BLaER1 (cell line): ENCODE measurements around the gene TMEM131L.

Source experiments
- H3K27ac ChIP-seq: shearing (Covaris generic); formaldehyde crosslinking; 2 replicates; pipeline ENCODE4 v1.8.1; 2022
- H3K27me3 ChIP-seq: shearing (Covaris generic); formaldehyde crosslinking; 2 replicates; pipeline ENCODE4 v1.8.1; 2022
- H3K36me3 ChIP-seq: shearing (Covaris generic); formaldehyde crosslinking; 2 replicates; pipeline ENCODE4 v1.8.1; 2022
- H3K4me1 ChIP-seq: shearing (Covaris generic); formaldehyde crosslinking; 2 replicates; pipeline ENCODE4 v1.8.1; 2022
- H3K4me2 ChIP-seq: shearing (Covaris generic); formaldehyde crosslinking; 2 replicates; pipeline ENCODE4 v1.8.1; 2022
- H3K4me3 ChIP-seq: shearing (Covaris generic); formaldehyde crosslinking; 2 replicates; pipeline ENCODE4 v1.8.1; 2022
- H3K9ac ChIP-seq: shearing (Covaris generic); formaldehyde crosslinking; 2 replicates; pipeline ENCODE4 v1.8.1; 2022
- H3K9me3 ChIP-seq: shearing (Covaris generic); formaldehyde crosslinking; 2 replicates; pipeline ENCODE4 v1.8.1; 2022
- H4K20me1 ChIP-seq: shearing (Covaris generic); formaldehyde crosslinking; 2 replicates; pipeline ENCODE4 v1.8.1; 2022
- Cebpa-rat ChIP-seq: shearing (Covaris generic); IDR thresholded peaks from 2 replicates; pipeline ENCODE4 v1.8.1; 2022

The TMEM131L gene

GRCh38 chr4:153534792-153535629, 68.9 kb downstream of the TMEM131L start:
- Histone ChIP-seq H3K4me1 (peaks cover 90% of the 10 kb centered on the region), H3K4me3 (no peak overlapping the region), H3K4me2 (peak overlapping the region; percentile 6; the same call in 1 of the 2 replicates), H3K27ac (no peak overlapping the region), H3K9me3 (no peaks in the 10 kb centered on the region), H3K27me3 (no peaks in the 10 kb centered on the region), H3K9ac (no peak overlapping the region), H3K36me3 (peaks cover 88% of the 10 kb centered on the region), H4K20me1 (peaks cover 100% of the 10 kb centered on the region)
- TF ChIP-seq Cebpa-rat, result no peak

DNA sequence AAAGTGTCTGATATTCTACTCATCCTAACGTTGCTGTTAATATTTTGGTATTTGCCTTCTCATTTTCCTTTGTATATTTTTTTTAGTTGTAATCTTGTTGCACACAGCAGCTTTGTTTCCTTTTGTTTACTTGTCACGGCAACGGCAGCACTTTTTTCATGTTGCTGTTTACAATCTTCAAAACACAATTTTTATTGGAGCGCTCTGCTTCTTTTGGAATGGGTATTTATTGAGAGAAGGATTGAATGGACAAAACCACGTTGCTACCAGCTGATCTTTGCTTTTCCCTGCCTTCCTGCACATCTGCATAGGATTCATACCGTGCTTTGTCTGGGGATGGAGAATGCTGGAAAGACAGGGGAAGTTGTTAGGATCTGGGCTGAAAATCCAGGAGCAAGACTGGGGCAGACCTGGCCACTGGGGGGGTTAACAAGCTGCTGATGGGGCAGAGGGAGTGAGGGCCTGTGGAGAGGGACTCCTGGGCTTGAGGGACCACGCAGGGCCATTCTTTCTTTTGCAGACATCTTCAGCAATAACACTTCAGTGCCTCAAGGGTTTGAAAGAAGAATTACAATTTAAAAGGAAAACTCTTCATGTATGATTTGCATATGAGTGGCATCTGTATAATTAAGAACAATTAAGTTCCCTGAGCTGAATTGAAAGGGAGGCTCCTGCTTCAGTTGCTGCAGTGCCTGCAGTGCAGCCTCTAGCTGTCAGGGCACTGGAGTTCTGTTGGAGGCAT, 69.8 kb downstream of the TMEM131L start:
- Histone ChIP-seq H3K4me1 (peaks cover 90% of the 10 kb centered on the region), H3K27ac (no peak overlapping the region), H3K9ac (no peak overlapping the region), H3K9me3 (no peaks in the 10 kb centered on the region), H3K4me3 (no peak overlapping the region), H3K36me3 (peaks cover 92% of the 10 kb centered on the region), H4K20me1 (peaks cover 100% of the 10 kb centered on the region), H3K27me3 (no peaks in the 10 kb centered on the region), H3K4me2 (peak overlapping the region; percentile 24; the same call in 1 of the 2 replicates)
- no peak for TF ChIP-seq Cebpa-rat

DNA sequence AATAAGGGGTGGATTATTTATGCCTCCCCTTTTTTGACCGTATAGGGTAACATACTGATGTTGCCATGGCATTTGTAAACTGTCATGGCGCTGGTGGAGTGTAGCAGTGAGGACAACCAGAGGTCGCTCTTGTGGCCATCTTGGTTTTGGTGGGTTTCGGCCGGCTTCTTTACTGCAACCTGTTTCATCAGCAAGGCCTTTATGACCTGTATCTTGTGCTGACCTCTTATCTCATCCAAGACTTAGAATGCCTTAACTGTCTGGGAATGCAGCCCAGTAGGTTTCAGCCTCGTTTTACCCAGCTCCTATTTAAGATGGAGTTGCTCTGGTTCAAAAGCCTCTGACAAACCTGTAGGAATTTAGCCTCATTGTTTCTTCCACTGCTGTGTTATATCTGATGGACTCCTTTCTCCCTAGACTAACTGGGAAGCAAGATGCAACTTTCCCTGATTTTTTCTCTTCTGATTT, 71.4 kb downstream of the TMEM131L start:
- Histone ChIP-seq H3K9me3 (no peaks in the 10 kb centered on the region), H3K4me3 (no peak overlapping the region), H3K9ac (no peak overlapping the region), H4K20me1 (peaks cover 100% of the 10 kb centered on the region), H3K27ac (no peak overlapping the region), H3K36me3 (peaks cover 95% of the 10 kb centered on the region), H3K27me3 (no peaks in the 10 kb centered on the region), H3K4me2 (peak overlapping the region; percentile 28), H3K4me1 (peaks cover 90% of the 10 kb centered on the region)
- TF ChIP-seq Cebpa-rat, result no peak

DNA sequence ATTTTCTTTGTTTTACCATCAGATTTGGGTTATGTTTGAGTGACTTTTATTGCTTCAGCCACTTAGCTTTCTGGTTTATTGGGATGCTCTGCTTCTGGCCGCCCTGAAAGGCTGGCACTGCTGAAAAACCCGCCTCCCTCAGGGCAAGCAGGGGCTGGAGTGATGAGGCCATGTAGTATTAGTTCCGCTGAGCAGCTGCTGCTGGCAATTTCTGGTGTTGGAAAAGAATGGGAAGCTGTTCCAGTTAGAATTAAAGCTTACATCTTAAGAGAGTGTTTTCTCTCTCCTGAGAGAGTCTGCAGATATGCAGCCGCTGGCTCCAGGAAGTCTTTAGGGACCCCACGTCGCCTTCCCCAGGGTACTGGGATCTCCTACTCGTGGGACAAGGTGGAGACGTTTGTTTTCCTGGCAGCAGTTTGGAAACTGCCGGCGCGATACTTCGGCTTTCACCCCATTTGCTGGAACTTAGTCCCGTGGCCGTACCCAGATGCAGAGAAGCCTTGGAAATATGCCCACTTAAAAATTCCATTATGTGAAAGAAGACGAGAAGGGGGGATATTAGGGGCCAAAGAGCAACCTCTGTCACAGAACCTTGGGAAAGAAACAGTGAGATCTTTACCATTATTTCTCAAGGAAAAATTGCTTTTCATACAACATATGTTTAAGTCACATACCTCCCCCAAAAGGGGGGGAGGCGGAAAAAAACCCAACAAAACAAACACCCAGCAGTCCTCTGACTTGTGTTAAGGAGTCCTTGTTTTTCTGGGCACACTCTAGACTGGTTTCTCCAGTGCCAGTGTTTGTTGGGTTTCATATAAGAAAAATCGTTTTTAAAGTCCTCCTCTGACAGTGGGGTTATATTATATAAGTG, 72.6 kb downstream of the TMEM131L start:
- Histone ChIP-seq H3K27ac (no peak overlapping the region), H3K27me3 (no peaks in the 10 kb centered on the region), H3K4me2 (peak overlapping the region; percentile 28), H3K9ac (no peak overlapping the region), H3K4me1 (peaks cover 91% of the 10 kb centered on the region), H3K4me3 (no peak overlapping the region), H3K36me3 (peaks cover 96% of the 10 kb centered on the region), H3K9me3 (no peaks in the 10 kb centered on the region), H4K20me1 (peaks cover 100% of the 10 kb centered on the region)
- TF ChIP-seq Cebpa-rat, result no peak

- Histone ChIP-seq H3K4me1 (peaks cover 98% of the 10 kb centered on the region), H3K4me2 (peak overlapping the region; percentile 28; the same call in 1 of the 2 replicates), H3K27ac (no peak overlapping the region), H3K36me3 (peaks cover 99% of the 10 kb centered on the region), H3K9me3 (no peaks in the 10 kb centered on the region), H4K20me1 (peaks cover 100% of the 10 kb centered on the region), H3K9ac (no peak overlapping the region), H3K4me3 (no peak overlapping the region), H3K27me3 (no peaks in the 10 kb centered on the region)
- no peak for TF ChIP-seq Cebpa-rat
These were observed 73.3 kb downstream of the TMEM131L start for GRCh38 chr4:153539422-153539821.

GRCh38 chr4:153541456-153542096, 75.4 kb downstream of the TMEM131L start:
- Histone ChIP-seq H3K36me3 (peaks cover 99% of the 10 kb centered on the region), H4K20me1 (peaks cover 100% of the 10 kb centered on the region), H3K27me3 (no peaks in the 10 kb centered on the region), H3K9me3 (no peaks in the 10 kb centered on the region), H3K4me1 (peaks cover 95% of the 10 kb centered on the region), H3K9ac (no peak overlapping the region), H3K27ac (no peak overlapping the region), H3K4me2 (peak overlapping the region; percentile 36), H3K4me3 (no peak overlapping the region)
- TF ChIP-seq Cebpa-rat, result no peak

GRCh38 chr4:153542131-153542530, 76.0 kb downstream of the TMEM131L start:
- no peaks in the 10 kb centered on the region for H3K9me3 ChIP-seq
- H3K4me3 ChIP-seq, result no peak overlapping the region
- TF ChIP-seq Cebpa-rat, result no peak
- H3K36me3 ChIP-seq, result peaks cover 97% of the 10 kb centered on the region
- peaks cover 100% of the 10 kb centered on the region for H4K20me1 ChIP-seq
- H3K4me2 ChIP-seq, result peak overlapping the region; percentile 36; the same call in 1 of the 2 replicates
- peaks cover 91% of the 10 kb centered on the region for H3K4me1 ChIP-seq
- no peak overlapping the region for H3K9ac ChIP-seq
- no peak overlapping the region for H3K27ac ChIP-seq
- no peaks in the 10 kb centered on the region for H3K27me3 ChIP-seq

DNA sequence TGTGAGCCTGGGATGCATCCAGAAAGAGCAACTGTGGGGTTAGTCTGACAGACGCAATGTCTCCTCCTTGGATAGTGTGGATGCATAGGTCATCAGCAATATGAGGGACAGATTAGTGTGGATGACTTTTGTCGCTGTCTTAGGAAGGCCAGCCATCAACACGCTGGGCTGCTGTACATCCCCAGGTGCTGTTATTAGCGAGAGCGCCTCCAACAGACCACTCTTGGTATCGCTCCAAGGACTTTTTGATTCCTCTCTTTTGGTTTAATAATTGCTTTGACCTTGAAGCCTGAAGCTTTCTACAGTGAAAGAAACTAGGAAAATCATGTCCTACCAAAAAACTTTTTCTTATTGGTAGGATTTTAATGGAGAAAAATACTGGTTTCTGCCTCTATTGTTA, 76.7 kb downstream of the TMEM131L start:
- H4K20me1 ChIP-seq, result peaks cover 100% of the 10 kb centered on the region
- H3K36me3 ChIP-seq, result peaks cover 97% of the 10 kb centered on the region
- H3K4me1 ChIP-seq, result peaks cover 91% of the 10 kb centered on the region

GRCh38 chr4:153543351-153543750, 77.2 kb downstream of the TMEM131L start:
- Histone ChIP-seq H3K4me2 (peak overlapping the region; percentile 18), H3K27ac (0 out of 2 replicates have a peak overlapping the region, but pooled peaks have one; percentile 42), H3K4me1 (peaks cover 91% of the 10 kb centered on the region), H3K9me3 (no peaks in the 10 kb centered on the region), H3K9ac (no peak overlapping the region), H3K4me3 (no peak overlapping the region), H4K20me1 (peaks cover 100% of the 10 kb centered on the region), H3K27me3 (no peaks in the 10 kb centered on the region), H3K36me3 (peaks cover 97% of the 10 kb centered on the region)
- no peak for TF ChIP-seq Cebpa-rat

More for the DNA sequence above, 76.7 kb downstream of the TMEM131L start:
- H3K9ac ChIP-seq, result no peak overlapping the region
- no peaks in the 10 kb centered on the region for H3K27me3 ChIP-seq
- H3K4me3 ChIP-seq, result no peak overlapping the region
- TF ChIP-seq Cebpa-rat, result no peak
- H3K9me3 ChIP-seq, result no peaks in the 10 kb centered on the region
- H3K27ac ChIP-seq, result no peak overlapping the region
- peak overlapping the region; percentile 18 for H3K4me2 ChIP-seq
